SK-N-SH treated with all-trans-retinoic acid at 6 μM for 48 hours (cell line): ENCODE results near the gene ZCCHC24.

Experiments used
- CSDC2 ChIP-seq: fragments of 250-450 bp; sonication (Bioruptor Pico); IDR thresholded peaks from 2 replicates; pipeline ENCODE4 v1.5.0; 2020; ENCODE audit warnings: mild to moderate bottlenecking, moderate library complexity
- ISL1 ChIP-seq: fragments of 250-450 bp; sonication (Bioruptor Pico); IDR thresholded peaks from 2 replicates; pipeline ENCODE4 v2.1.2; 2022; ENCODE audit warnings: mild to moderate bottlenecking, moderate library complexity
- OSR1 ChIP-seq: fragments of 250-450 bp; sonication (Bioruptor Pico); IDR thresholded peaks from 2 replicates; pipeline ENCODE4 v1.8.0; 2022; ENCODE audit warnings: moderate library complexity, mild to moderate bottlenecking, inconsistent platforms
- RARB ChIP-seq: fragments of 250-450 bp; sonication (Bioruptor Pico); IDR thresholded peaks from 2 replicates; pipeline ENCODE4 v1.8.0; 2021; ENCODE audit warnings: mild to moderate bottlenecking, moderate library complexity
- ZC3H10 ChIP-seq: fragments of 250-450 bp; sonication (Bioruptor Pico); IDR thresholded peaks from 2 replicates; pipeline ENCODE4 v1.5.1; 2021; ENCODE audit warnings: mild to moderate bottlenecking, moderate library complexity
- ZFP3 ChIP-seq: fragments of 250-450 bp; sonication (Bioruptor Pico); IDR thresholded peaks from 2 replicates; pipeline ENCODE4 v1.5.0; 2020; ENCODE audit warnings: mild to moderate bottlenecking, moderate library complexity
- ZFP30 ChIP-seq: fragments of 450-650 bp; formaldehyde crosslinking; IDR thresholded peaks from 2 replicates; pipeline ENCODE4 v1.5.0; 2022; ENCODE audit warnings: mild to moderate bottlenecking, moderate library complexity
- ZNF565 ChIP-seq: fragments of 450-650 bp; formaldehyde crosslinking; conservative IDR thresholded peaks from 2 replicates; pipeline ENCODE4 v1.5.0; 2020; ENCODE audit warnings: low read depth, mild to moderate bottlenecking, moderate library complexity
- ZNF70 ChIP-seq: fragments of 450-650 bp; formaldehyde crosslinking; IDR thresholded peaks from 2 replicates; pipeline ENCODE4 v1.5.0; 2020; ENCODE audit warnings: mild to moderate bottlenecking, moderate library complexity
- ZNF8 ChIP-seq: fragments of 450-650 bp; formaldehyde crosslinking; IDR thresholded peaks from 2 replicates; pipeline ENCODE4 v1.5.0; 2020; ENCODE audit warnings: mild to moderate bottlenecking, moderate library complexity
- TF ChIP-seq, protein P1 (sequence below): fragments of 250-450 bp; sonication (Bioruptor Pico); IDR thresholded peaks from 2 replicates; pipeline ENCODE4 v1.8.0; 2020; ENCODE audit warnings: mild to moderate bottlenecking, moderate library complexity, borderline replicate concordance

DNA sequence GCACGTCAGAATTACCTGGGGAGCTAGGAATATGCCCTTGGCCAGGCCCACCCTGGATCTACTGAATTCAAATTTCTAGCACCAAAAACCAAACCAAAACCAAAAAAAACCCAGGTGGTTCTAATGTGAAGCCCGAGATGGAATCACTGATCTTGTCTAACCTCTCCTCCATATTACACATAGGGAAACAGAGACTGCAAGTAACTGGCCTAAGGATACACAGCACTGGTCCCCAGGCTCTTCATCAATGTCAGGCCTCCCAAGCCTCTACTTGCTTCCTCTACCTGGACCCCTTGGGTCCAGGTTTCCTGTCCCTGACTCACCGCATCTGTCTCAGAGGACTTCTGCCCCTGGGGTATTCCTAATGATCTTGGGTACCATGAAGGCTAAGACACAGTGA is 30.7 kb downstream of the ZCCHC24 start:
- TF ChIP-seq, protein P1, sequence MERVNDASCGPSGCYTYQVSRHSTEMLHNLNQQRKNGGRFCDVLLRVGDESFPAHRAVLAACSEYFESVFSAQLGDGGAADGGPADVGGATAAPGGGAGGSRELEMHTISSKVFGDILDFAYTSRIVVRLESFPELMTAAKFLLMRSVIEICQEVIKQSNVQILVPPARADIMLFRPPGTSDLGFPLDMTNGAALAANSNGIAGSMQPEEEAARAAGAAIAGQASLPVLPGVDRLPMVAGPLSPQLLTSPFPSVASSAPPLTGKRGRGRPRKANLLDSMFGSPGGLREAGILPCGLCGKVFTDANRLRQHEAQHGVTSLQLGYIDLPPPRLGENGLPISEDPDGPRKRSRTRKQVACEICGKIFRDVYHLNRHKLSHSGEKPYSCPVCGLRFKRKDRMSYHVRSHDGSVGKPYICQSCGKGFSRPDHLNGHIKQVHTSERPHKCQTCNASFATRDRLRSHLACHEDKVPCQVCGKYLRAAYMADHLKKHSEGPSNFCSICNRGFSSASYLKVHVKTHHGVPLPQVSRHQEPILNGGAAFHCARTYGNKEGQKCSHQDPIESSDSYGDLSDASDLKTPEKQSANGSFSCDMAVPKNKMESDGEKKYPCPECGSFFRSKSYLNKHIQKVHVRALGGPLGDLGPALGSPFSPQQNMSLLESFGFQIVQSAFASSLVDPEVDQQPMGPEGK (CRISPR knock-in tag) = no peak
- TF ChIP-seq ZNF70 (CRISPR knock-in tag) (no peak), ISL1 (CRISPR knock-in tag) (no peak), OSR1 (CRISPR knock-in tag) (no peak), ZFP3 (CRISPR knock-in tag) (no peak), RARB (CRISPR knock-in tag) (no peak), ZNF8 (CRISPR knock-in tag) (no peak), ZFP30 (CRISPR knock-in tag) (no peak), ZNF565 (CRISPR knock-in tag) (no peak), ZC3H10 (CRISPR knock-in tag) (no peak), CSDC2 (CRISPR knock-in tag) (no peak)
